Globus pallidus (tissue), 1 donor: ENCODE results near the gene REG4.
"Not testable (repeated sequence)": the region's sequence is repeated elsewhere in the genome, so short reads cannot be mapped to it uniquely, and the experiment has no call there.

Source experiments
- DNase-seq: peaks from one replicate; pipeline ENCODE4 v3.0.0-alpha.2; 2015; ENCODE audit warnings: low spot score

The REG4 gene

GRCh38 chr1:119806489-119806888 lies 4.8 kb downstream of the REG4 start:
- DNase-seq = no peak

- DNase-seq = no peak
These were observed 5.5 kb downstream of the REG4 start for GRCh38 chr1:119805746-119806145.

GRCh38 chr1:119805247-119805646 lies 6.0 kb downstream of the REG4 start:
- no peak for DNase-seq

- no peak for DNase-seq
These were observed 11.6 kb downstream of the REG4 start for GRCh38 chr1:119799599-119800177.

- no peak for DNase-seq
These were observed 12.3 kb downstream of the REG4 start for GRCh38 chr1:119799003-119799402.

GRCh38 chr1:119797606-119798005 lies 13.7 kb downstream of the REG4 start:
- no peak for DNase-seq

GRCh38 chr1:119797162-119797561 lies 14.1 kb downstream of the REG4 start:
- DNase-seq = no peak

- no peak for DNase-seq
These were observed 15.7 kb downstream of the REG4 start for GRCh38 chr1:119795261-119796200.

- no peak for DNase-seq
These were observed 16.4 kb downstream of the REG4 start for GRCh38 chr1:119794876-119795240.

- no peak for DNase-seq
These were observed 16.9 kb downstream of the REG4 start for GRCh38 chr1:119794230-119794875.

GRCh38 chr1:119791377-119791776 lies 19.9 kb downstream of the REG4 start:
- no peak for DNase-seq

- no peak for DNase-seq
These were observed 20.6 kb downstream of the REG4 start for GRCh38 chr1:119790451-119791198.

GRCh38 chr1:119787776-119788175 lies 23.5 kb downstream of the REG4 start:
- DNase-seq = no peak

GRCh38 chr1:119786473-119787050 lies 24.7 kb downstream of the REG4 start:
- not testable (repeated sequence) for DNase-seq

GRCh38 chr1:119786046-119786445 lies 25.2 kb downstream of the REG4 start:
- not testable (repeated sequence) for DNase-seq

- no peak for DNase-seq
These were observed 27.0 kb downstream of the REG4 start for GRCh38 chr1:119784191-119784781.

GRCh38 chr1:119783354-119784185 lies 27.7 kb downstream of the REG4 start:
- no peak for DNase-seq

GRCh38 chr1:119782631-119783325 lies 28.5 kb downstream of the REG4 start:
- no peak for DNase-seq

- no peak for DNase-seq
These were observed 29.6 kb downstream of the REG4 start for GRCh38 chr1:119781434-119782210.
